ENCODE results near the gene CCIN. TPM values are rescaled to one million over a fixed set of nuclear protein-coding genes. Genes with fewer than 3 reads are reported as not detected.

CCIN gene
- total RNA-seq, 1 experiment from 2014 or later: 0.20 TPM

GRCh38 chr9:36188212-36188611 is 19.0 kb downstream of the CCIN start:
- BruUV-seq (replicated peaks): no TSS peak
- ChIA-PET RAD21 (ENCODE audit: low non-redundant PET in 1 of 2, low total read pairs in 2 of 2, uncharacterized antibody in 2 of 2, unreplicated experiment in 2 of 2) (no interaction called here), POLR2A (no interaction called here), CTCF (no interaction called here)
- H3K4me3 ChIP-seq (replicated peaks in 1 of 2; ENCODE audit: low read depth in 1 of 2, low read length in 2 of 2): no peak overlapping the region
- peaks cover 25% of the 10 kb centered on the region for H3K79me2 ChIP-seq (ENCODE audit: insufficient read depth, low read length)
- intact Hi-C loops (cut with micrococcal nuclease): no loop called here
- ATAC-seq (no peak), DNase-seq (ENCODE audit: low read depth, low spot score) (no peak)
- no peaks in the 10 kb centered on the region for H3K9me3 ChIP-seq (ENCODE audit: control insufficient read depth in 1 of 2, insufficient read depth in 1 of 2, low read depth in 1 of 2, low read length in 2 of 2)
- H3K9ac ChIP-seq (ENCODE audit: low read length): no peak overlapping the region
- H3K36me3 ChIP-seq (ENCODE audit: control insufficient read depth in 1 of 2, insufficient read depth in 2 of 2, low read length in 2 of 2): peaks cover 0 to 3% of the 10 kb centered on the region in 2 experiments; a peak in 1 of 4 replicates
- H3K27ac ChIP-seq (ENCODE audit: low read depth, low read length): no peak overlapping the region
- H3K4me2 ChIP-seq (ENCODE audit: low read length): no peak overlapping the region
- no peak overlapping the region for H2AFZ ChIP-seq (ENCODE audit: low read depth, low read length, poor library complexity, severe bottlenecking)
- peaks cover 12 to 20% of the 10 kb centered on the region in 2 experiments for H3K4me1 ChIP-seq (ENCODE audit: control insufficient read depth in 1 of 2, insufficient read depth in 2 of 2, low read length in 2 of 2)
- H3K9me2 ChIP-seq (ENCODE audit: insufficient read depth): no peaks in the 10 kb centered on the region
- TF ChIP-seq CEBPB (IDR thresholded peaks at IDR 0.05; ENCODE audit: low read depth): no peak
- no peak for TF ChIP-seq ELF1 (IDR thresholded peaks at IDR 0.05; ENCODE audit: borderline replicate concordance, low read depth)
- no peak for TF ChIP-seq CBX3 (IDR thresholded peaks at IDR 0.05; ENCODE audit: low read depth)
- no peak for TF ChIP-seq RAD21 (IDR thresholded peaks at IDR 0.05; ENCODE audit: low read depth)
- no peak for TF ChIP-seq EZH2 (IDR thresholded peaks at IDR 0.05)
- no peak for TF ChIP-seq EGR1 (IDR thresholded peaks at IDR 0.05; ENCODE audit: low read depth)
- TF ChIP-seq TCF7L2 (IDR thresholded peaks at IDR 0.05; ENCODE audit: borderline replicate concordance, extremely low read depth, insufficient read depth, insufficient read length): no peak
- no peak for TF ChIP-seq YY1 (IDR thresholded peaks at IDR 0.05; ENCODE audit: extremely low read depth, insufficient replicate concordance, low read depth, low read length)
- no peak for TF ChIP-seq POLR2A (IDR thresholded peaks at IDR 0.05; ENCODE audit: borderline replicate concordance, extremely low read depth, insufficient read depth, insufficient read length)
- TF ChIP-seq ATF3 (IDR thresholded peaks at IDR 0.05): no peak
- no peak for TF ChIP-seq REST (IDR thresholded peaks at IDR 0.05; ENCODE audit: low read depth)
- no peak for TF ChIP-seq FOSL1 (IDR thresholded peaks at IDR 0.05; ENCODE audit: low read depth)
- no peak for TF ChIP-seq SRF (IDR thresholded peaks at IDR 0.05; ENCODE audit: low read depth)
- TF ChIP-seq SIN3A (IDR thresholded peaks at IDR 0.05; ENCODE audit: low read depth): no peak
- TF ChIP-seq ZNF274 (IDR thresholded peaks at IDR 0.05; ENCODE audit: low read depth, low read length): no peak
- TF ChIP-seq ZFX (IDR thresholded peaks at IDR 0.05): no peak
- TF ChIP-seq POLR2AphosphoS5 (IDR thresholded peaks at IDR 0.05; ENCODE audit: low read depth, low read length): no peak
- H3K27me3 ChIP-seq (ENCODE audit: insufficient read depth, low read length): no peaks in the 10 kb centered on the region
- 0 out of 2 replicates have a peak, but pooled peaks cover 5% of the 10 kb centered on the region for H4K20me1 ChIP-seq (ENCODE audit: insufficient read depth)

All from HCT116 (cell line).